HG02678 (cell line): ENCODE results near the gene ATP6V1B1.
"Not testable (repeated sequence)": the region's sequence is repeated elsewhere in the genome, so short reads cannot be mapped to it uniquely, and the experiment has no call there.

Experiments used
- ATAC-seq: cut with Tn5 transposase; IDR thresholded peaks from one replicate; pipeline ENCODE4 v1.9.1; 2021; ENCODE audit warnings: mild to moderate bottlenecking, moderate library complexity; ENCODE audit not compliant: unreplicated experiment

The ATP6V1B1 gene

DNA sequence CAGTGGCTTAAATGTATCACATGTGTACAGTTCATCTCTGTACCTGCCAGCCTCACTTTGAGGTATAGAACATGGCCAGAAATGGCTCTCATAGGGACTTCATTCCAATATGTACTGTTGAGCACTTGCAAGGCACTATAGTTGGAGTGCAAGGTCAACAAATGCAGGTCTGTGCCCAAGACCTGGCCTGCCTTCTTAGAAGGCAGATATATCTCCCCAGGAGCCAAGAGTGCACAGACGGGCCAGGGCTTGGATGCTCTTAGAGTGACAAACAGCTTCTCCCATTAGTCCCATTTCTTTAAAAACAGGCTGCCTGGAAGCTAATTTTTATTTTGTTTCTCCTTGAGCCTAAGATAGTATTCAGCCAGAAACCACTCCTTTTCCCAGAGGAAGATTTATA, 51.7 kb downstream of the ATP6V1B1 start:
- ATAC-seq: no peak

DNA sequence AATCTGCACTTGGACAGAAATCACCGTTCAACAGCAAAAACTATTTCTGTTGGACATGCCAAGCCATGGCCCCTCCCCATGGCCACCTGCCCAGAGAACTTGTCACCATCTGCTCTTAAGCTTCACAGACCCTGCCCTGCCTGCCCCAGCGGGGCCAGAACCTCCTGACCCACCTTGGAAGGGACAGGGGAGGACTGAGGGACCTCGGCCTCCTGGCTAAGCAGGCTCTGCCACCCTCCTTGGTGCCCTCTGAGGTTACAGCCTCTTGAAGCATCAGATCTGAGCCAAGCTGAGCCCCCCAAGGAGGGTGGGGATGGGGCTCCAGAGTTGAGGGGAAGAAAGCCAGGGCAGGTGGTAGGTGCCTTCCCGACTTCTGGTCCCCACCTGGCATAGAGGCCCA, 52.5 kb downstream of the ATP6V1B1 start:
- ATAC-seq: no peak

DNA sequence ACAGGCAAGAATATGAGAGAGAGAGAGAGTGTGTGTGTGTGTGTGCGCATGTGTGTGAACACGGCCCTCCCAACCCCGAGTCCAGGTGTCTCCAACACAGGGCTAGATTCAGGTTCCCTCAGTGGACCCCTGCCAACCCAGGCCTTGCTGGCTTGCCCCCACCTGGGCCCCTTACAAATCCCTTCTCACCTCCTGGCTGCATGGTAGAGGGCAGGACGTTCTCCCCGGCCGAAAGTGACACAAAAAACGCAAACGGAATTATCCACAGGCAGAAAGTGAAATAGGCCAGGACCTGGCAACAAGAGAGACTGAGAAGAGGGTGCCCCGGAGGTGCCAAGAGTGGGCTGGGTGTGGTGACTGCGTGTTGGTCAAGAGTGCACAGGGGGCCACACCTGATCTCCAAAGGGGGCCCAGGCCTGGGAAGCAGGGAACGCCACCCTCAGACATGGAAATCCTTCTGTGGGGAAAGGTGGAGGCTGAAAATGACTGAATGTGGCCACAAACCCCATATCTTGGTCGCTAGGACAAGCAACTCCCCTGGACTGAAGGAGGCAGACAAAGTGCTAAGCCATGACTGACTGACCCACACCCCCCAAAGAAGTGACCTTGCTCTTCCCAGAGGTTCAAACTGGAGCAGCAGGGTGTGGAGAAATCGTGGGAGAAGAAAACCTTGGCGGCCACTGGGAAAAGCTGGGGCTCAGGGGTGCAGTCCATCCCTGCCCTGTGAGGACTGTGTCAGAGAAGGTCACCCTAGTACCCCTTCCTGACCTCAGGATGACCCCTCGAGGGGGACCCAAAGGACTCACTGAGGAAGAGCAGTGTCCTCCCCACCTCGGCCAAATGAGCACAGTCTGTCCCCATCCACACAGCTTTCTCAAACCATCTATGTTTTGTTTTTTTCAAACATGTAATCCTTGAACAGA, 53.3 kb downstream of the ATP6V1B1 start:
- no peak for ATAC-seq

GRCh38 chr2:70990216-70990615, 54.5 kb downstream of the ATP6V1B1 start:
- ATAC-seq: no peak

GRCh38 chr2:70991142-70991541, 55.4 kb downstream of the ATP6V1B1 start:
- no peak for ATAC-seq

DNA sequence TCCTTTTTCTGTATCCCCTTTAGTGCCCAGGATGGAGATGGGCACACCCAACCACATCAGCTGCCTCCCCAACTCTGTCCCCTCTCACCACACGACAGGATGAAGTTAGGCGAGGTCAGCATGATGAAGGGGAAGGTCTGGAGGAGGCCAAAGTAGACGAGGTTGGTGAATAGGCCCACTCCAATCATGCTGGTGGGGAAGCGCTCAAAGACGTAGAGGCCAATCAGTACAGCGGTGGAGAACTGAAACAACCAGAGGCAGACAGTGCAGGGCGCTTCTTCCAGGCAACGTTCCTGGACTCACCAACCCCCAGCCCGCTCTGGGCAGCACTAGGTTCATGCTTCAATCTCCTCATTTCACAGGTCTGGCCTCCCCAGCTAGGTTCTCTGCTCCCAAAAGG, 56.0 kb downstream of the ATP6V1B1 start:
- ATAC-seq: no peak

GRCh38 chr2:70992945-70993853, 57.5 kb downstream of the ATP6V1B1 start:
- no peak for ATAC-seq

- ATAC-seq: peak; percentile 24
Measured at GRCh38 chr2:70994009-70994698, 58.5 kb downstream of the ATP6V1B1 start.

GRCh38 chr2:70994699-70995425, 59.2 kb downstream of the ATP6V1B1 start, which contains the start of gene TEX261:
TSS of gene TEX261 (minus strand) at chr2:70994873. CDS start at chr2:70994757, 116 bp downstream.
- ATAC-seq: peak; percentile 93

DNA sequence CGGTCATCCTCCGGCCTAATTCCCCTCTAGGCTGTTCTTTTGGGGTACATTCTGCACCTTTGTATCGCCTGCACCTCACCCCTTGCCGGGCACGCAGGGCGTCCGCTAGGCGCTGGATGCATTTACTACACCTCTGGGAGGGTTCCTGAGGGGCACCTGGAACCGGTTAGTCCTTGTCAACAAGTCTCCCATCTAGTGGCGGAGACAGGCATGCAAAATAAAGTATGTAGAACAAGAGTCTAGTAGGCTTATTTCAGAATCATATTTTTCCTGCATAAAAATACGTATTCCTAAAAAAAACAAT, 59.7 kb downstream of the ATP6V1B1 start:
- peak; percentile 46 for ATAC-seq

- ATAC-seq: not testable (repeated sequence)
Measured at GRCh38 chr2:70998885-70999284, 63.2 kb downstream of the ATP6V1B1 start.

DNA sequence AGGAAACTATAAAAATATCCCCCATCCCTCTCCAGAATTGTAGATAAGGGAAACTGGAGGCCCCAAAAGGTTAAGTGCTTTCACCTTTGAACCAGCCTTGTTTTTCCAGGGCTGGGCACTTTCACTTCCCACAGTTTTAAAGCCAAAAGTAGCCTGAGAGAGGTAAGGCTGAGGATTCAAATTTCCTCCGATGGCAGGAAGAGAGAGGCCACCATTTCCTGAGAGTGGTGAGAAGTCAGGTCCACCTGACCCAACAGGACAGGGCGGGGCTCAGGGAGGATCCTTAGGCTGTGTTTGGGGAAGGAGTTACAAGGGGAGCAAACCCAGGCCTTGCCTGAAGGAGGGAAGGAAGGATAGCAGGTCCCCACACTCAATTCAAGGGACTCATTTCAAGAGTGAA, 63.7 kb downstream of the ATP6V1B1 start:
- no peak for ATAC-seq

GRCh38 chr2:70999931-71000330, 64.2 kb downstream of the ATP6V1B1 start:
- ATAC-seq: not testable (repeated sequence)

- peak; percentile 95 for ATAC-seq
Measured at GRCh38 chr2:71000780-71001591, 65.3 kb downstream of the ATP6V1B1 start.

DNA sequence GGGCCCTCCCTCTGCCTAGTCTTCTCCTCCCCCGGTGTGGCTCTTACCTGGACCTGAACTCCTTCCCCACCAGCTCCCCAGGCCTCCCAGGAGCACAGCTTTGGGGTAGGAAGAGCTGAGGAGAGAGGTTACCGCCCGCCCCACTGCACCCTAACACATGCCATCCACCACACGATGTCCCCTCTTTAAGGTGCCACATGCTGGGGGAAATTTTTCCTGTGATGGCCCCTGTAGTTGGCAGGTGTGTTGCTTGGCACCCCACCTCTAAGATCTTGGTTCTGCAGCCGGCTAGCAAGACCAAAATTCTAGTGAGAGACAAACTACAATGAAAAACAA, 65.9 kb downstream of the ATP6V1B1 start:
- ATAC-seq: no peak

GRCh38 chr2:71001981-71002570, 66.4 kb downstream of the ATP6V1B1 start:
- no peak for ATAC-seq

DNA sequence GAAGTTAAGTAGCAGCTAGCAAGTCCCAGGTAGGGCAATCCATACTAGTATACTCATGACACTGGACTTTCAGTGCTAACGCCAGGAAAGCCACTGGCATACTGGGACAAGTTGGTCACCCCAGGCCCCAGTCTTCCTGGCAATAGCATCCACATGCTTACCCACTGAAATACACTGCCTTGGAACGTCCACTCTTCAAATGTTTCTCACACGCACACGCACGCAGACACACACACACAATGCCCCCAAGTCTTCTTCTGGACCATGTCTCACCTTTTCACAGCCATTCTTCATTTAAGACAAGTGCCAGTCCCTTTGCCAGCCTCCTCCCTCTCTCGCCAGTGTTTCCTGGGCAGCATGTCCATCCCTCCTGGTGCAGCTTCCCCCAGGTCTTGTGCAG, 67.7 kb downstream of the ATP6V1B1 start:
- ATAC-seq: no peak

DNA sequence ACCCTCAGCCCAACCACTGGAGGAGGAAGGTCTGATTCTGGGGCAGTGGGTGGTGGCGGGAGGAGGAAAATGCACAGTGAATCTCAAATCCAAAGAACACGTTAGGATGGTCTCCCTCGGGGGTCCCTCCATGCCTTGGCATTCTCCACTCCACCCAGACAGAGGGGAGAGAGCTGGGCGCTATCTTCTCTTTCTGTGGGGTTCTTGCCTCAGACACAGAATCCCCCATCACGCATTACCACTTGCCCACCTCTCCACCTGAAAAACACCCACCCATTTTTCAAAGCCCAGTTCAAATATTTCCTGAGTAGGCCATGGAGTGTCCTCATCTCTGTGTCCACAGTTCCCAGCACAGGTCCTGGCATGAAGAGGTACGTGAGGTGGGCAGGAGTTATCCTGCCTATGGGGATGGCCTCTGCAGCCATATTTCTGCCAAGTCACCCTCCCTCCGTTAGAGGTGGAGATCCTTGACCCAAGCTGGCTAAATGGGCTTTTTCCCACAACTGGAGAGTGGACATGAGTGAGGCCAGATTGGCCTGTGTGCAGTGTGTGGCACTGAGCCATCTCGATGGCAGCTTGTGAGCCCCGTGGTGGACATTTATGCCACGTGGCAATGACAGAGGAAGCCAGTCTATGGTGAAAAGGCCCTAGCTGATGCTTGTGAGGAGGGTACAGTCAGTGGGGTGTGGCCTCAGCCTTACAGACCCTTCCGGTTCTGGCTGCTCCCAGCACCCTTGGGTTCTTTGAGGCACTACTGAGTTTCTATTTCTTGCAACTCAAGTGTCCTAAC, 68.5 kb downstream of the ATP6V1B1 start:
- no peak for ATAC-seq

DNA sequence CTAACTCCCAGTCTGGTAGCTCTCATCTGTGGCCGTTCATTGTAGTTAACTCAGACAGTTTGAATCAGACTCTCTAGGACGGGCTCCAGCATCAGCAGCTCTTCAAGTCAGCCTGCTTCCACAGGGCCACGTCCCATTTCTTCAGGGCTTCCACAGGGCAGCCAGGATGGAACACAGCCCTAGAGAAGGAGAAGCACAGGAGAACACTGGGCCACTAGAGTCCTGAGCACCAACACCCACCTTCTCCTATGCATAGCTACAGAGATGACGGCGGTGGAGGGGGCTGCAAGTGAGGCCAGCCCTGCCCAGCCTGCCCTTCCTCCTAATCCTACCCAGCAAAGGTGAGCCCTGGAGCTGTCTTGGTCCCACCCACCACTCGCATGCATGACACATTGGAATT, 69.2 kb downstream of the ATP6V1B1 start:
- no peak for ATAC-seq
